Measurements from ENCODE around the gene PTPRM. TPM values are rescaled to one million over a fixed set of nuclear protein-coding genes. Genes with fewer than 3 reads are reported as not detected.

Gene PTPRM
- total RNA-seq, 1 experiment from 2014 or later = 1.6 TPM

DNA sequence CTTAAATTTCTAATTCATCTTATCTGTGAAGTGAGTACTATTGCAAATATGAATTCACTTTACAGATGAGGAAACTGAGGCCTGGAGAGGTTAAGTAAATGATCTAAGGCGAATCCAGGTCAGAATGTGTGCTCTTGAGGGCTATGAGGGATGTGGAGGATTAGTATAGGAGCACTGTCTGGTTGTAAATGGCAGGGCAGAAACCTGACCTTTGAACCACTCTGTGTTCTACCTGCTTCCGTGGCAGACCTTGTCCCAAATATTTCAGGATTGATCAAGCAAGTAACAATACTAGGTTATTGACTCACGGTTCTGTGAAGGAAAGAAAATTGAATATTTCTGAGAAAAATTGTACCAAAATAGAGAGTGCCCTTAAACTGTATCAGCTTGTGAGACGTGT lies 74.7 kb downstream of the PTPRM start:
- no peaks in the 10 kb centered on the region for H3K27me3 ChIP-seq (ENCODE audit: control insufficient read depth, insufficient read depth, low read length)
- DNase-seq (ENCODE audit: low read depth, low spot score) (no peak), ATAC-seq (no peak)
- H3K9me3 ChIP-seq (ENCODE audit: control insufficient read depth, insufficient read depth, low read depth, low read length) = no peaks in the 10 kb centered on the region
- ChIA-PET POLR2A (no interaction called here), CTCF (no interaction called here)
- in situ Hi-C loops (cut with HindIII; ENCODE audit: low pct_unique_long_range_greater_than_20kb, low sequenced_read_pairs) = no loop called here
- BruUV-seq (replicated peaks) = no TSS peak
- no peaks in the 10 kb centered on the region for H3K36me3 ChIP-seq (ENCODE audit: control insufficient read depth, insufficient read depth, low read length)
- H3K27ac ChIP-seq (ENCODE audit: low read length) = no peak overlapping the region
- no peak for TF ChIP-seq POLR2AphosphoS5 (IDR thresholded peaks at IDR 0.05; ENCODE audit: low read depth, low read length)
- no peak for TF ChIP-seq SIN3A (IDR thresholded peaks at IDR 0.05; ENCODE audit: borderline replicate concordance, insufficient read depth, low read depth, low read length)
- TF ChIP-seq REST (IDR thresholded peaks at IDR 0.05; ENCODE audit: insufficient read depth in 1 of 2, low read depth in 2 of 2, low read length in 1 of 2) = no peak
- TF ChIP-seq, protein P1, sequence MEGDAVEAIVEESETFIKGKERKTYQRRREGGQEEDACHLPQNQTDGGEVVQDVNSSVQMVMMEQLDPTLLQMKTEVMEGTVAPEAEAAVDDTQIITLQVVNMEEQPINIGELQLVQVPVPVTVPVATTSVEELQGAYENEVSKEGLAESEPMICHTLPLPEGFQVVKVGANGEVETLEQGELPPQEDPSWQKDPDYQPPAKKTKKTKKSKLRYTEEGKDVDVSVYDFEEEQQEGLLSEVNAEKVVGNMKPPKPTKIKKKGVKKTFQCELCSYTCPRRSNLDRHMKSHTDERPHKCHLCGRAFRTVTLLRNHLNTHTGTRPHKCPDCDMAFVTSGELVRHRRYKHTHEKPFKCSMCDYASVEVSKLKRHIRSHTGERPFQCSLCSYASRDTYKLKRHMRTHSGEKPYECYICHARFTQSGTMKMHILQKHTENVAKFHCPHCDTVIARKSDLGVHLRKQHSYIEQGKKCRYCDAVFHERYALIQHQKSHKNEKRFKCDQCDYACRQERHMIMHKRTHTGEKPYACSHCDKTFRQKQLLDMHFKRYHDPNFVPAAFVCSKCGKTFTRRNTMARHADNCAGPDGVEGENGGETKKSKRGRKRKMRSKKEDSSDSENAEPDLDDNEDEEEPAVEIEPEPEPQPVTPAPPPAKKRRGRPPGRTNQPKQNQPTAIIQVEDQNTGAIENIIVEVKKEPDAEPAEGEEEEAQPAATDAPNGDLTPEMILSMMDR (IDR thresholded peaks at IDR 0.05) = no peak
- no peak for TF ChIP-seq TCF7L2 (IDR thresholded peaks at IDR 0.05; ENCODE audit: low read depth, low read length)
- no peaks in the 10 kb centered on the region for H3K4me1 ChIP-seq (ENCODE audit: control insufficient read depth, insufficient read depth, low read length)
- H3K4me3 ChIP-seq (ENCODE audit: low read depth in 2 of 2, low read length in 2 of 2) = no peak overlapping the region
- intact Hi-C loops (cut with micrococcal nuclease; ENCODE audit: unreplicated experiment) = no loop called here

DNA sequence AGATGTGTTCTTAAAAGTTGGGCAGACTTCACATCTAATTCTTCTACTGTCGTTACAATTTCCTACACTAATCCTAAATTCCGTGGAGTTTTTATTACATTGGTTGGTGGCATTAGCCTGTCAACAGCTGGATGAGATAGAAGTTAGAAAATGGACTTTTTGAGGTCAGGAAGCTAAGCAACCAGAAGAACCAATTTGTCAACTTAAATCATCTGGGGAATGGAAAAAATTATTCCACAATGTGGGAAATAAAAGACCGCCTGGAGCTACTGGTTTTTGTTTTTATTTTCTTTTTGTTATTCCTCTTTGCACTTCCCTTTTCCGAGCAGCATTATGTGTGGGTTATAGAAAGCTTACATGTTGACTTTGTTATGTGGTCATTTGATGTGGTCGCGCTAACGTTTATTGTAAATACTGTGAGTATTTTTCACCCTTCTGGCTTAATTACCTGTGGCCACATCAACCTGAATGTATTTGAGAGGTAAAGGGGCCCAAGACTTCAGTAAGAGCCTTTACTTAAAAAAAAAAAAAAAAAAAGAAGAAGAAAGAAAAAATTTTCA lies 75.3 kb downstream of the PTPRM start:
- ATAC-seq (no peak), DNase-seq (ENCODE audit: low read depth, low spot score) (no peak)
- no peaks in the 10 kb centered on the region for H3K9me3 ChIP-seq (ENCODE audit: control insufficient read depth, insufficient read depth, low read depth, low read length)
- TF ChIP-seq SIN3A (IDR thresholded peaks at IDR 0.05; ENCODE audit: borderline replicate concordance, insufficient read depth, low read depth, low read length) (no peak), TCF7L2 (IDR thresholded peaks at IDR 0.05; ENCODE audit: low read depth, low read length) (no peak), POLR2AphosphoS5 (IDR thresholded peaks at IDR 0.05; ENCODE audit: low read depth, low read length) (no peak), REST (IDR thresholded peaks at IDR 0.05; ENCODE audit: insufficient read depth in 1 of 2, low read depth in 2 of 2, low read length in 1 of 2) (no peak)
- TF ChIP-seq, protein P1 (IDR thresholded peaks at IDR 0.05) = no peak
- no peaks in the 10 kb centered on the region for H3K36me3 ChIP-seq (ENCODE audit: control insufficient read depth, insufficient read depth, low read length)
- H3K27ac ChIP-seq (ENCODE audit: low read length) = no peak overlapping the region
- BruUV-seq (replicated peaks) = no TSS peak
- H3K4me3 ChIP-seq (ENCODE audit: low read depth in 2 of 2, low read length in 2 of 2) = no peak overlapping the region
- in situ Hi-C loops (cut with HindIII; ENCODE audit: low pct_unique_long_range_greater_than_20kb, low sequenced_read_pairs) = no loop called here
- intact Hi-C loops (cut with micrococcal nuclease; ENCODE audit: unreplicated experiment) = no loop called here
- CTCF ChIA-PET = no interaction called here
- no peaks in the 10 kb centered on the region for H3K27me3 ChIP-seq (ENCODE audit: control insufficient read depth, insufficient read depth, low read length)
- POLR2A ChIA-PET = no interaction called here
- H3K4me1 ChIP-seq (ENCODE audit: control insufficient read depth, insufficient read depth, low read length) = no peaks in the 10 kb centered on the region

All from Panc1 (cell line).